ENCODE measurements around the gene KISS1R. TPM values are rescaled to one million over a fixed set of nuclear protein-coding genes. Genes with fewer than 3 reads are reported as not detected.

KISS1R gene
- total RNA-seq, 1 experiment from 2014 or later: not detected

DNA sequence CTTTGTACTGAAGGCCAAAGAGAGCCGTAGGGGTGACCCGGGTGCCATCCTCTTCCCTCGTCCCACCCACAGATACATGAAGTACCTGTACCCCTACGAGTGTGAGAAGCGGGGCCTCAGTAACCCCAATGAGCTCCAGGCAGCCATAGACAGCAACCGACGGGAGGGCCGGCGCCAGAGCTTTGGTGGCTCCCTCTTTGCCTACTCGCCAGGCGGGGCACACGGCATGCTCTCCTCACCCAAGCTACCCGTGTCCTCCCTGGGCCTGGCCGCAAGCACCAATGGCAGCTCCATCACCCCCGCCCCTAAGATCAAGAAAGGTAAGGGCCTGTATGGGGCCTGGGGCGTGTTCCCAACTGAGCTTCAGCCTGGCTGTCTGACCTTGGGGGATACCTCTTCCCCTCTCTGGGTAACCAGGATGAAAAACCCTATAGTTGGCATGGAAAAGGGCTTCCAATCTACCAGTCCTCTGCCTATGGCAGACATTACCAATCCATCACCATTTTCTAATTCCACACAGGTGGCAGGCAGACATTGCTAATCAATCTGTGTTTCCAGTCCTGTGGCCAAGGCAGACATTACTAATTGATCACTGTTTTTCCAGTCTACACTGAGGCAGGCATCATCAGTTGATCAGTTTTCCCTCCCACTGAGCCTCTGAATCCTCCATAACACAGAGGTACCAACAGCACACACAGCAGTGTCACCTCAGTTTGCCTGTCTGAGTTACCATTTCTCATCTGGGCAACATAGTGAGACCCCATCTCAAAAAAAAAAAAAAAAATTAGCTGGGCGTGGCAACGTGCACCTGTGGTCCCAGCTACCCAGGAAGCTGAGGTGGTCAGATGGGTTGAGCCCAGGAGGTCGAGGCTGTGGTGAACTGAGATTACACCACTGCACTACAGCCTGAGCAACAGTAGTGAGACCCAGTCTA is 47.9 kb downstream of the KISS1R start:
- TF ChIP-seq, protein P1, sequence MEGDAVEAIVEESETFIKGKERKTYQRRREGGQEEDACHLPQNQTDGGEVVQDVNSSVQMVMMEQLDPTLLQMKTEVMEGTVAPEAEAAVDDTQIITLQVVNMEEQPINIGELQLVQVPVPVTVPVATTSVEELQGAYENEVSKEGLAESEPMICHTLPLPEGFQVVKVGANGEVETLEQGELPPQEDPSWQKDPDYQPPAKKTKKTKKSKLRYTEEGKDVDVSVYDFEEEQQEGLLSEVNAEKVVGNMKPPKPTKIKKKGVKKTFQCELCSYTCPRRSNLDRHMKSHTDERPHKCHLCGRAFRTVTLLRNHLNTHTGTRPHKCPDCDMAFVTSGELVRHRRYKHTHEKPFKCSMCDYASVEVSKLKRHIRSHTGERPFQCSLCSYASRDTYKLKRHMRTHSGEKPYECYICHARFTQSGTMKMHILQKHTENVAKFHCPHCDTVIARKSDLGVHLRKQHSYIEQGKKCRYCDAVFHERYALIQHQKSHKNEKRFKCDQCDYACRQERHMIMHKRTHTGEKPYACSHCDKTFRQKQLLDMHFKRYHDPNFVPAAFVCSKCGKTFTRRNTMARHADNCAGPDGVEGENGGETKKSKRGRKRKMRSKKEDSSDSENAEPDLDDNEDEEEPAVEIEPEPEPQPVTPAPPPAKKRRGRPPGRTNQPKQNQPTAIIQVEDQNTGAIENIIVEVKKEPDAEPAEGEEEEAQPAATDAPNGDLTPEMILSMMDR (IDR thresholded peaks at IDR 0.05; ENCODE audit: unreplicated experiment): no peak
- no peak for DNase-seq
- Mint-ChIP-seq H3K4me1 (ENCODE audit: low read depth, unreplicated experiment) (peaks cover 8% of the 10 kb centered on the region), H3K36me3 (ENCODE audit: insufficient read depth, unreplicated experiment) (no peaks in the 10 kb centered on the region), H3K27me3 (ENCODE audit: unreplicated experiment) (peaks cover 37% of the 10 kb centered on the region), H3K27ac (ENCODE audit: unreplicated experiment) (no peak overlapping the region), H3K4me3 (ENCODE audit: low read depth, unreplicated experiment) (no peak overlapping the region), H3K9me3 (ENCODE audit: low read depth, unreplicated experiment) (no peaks in the 10 kb centered on the region)
- CTCF ChIA-PET: no interaction called here
- intact Hi-C loops (cut with micrococcal nuclease; ENCODE audit: unreplicated experiment): no loop called here
- BruUV-seq (replicated peaks): no TSS peak

DNA sequence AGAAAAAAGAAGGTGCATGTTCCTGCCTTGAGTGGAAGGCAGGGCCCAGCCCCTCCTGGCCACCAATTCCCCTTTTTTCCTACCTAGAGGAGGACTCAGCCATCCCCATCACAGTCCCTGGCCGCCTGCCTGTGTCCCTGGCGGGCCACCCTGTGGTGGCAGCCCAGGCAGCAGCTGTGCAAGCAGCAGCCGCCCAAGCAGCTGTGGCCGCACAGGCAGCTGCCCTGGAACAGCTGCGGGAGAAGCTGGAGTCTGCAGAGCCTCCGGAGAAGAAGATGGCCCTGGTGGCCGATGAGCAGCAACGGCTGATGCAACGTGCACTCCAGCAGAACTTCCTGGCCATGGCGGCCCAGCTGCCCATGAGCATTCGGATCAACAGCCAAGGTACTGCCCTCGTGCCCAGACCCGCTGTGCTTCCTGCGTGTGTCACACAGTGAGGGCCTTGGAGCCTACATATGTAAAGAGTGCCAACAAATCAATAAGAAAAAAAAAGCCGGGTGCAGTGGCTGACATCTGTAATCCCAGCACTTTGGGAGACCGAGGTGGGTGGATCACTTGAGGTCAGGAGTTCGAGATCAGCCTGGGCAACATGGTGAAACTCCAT is 49.5 kb downstream of the KISS1R start:
- H3K27me3 Mint-ChIP-seq (ENCODE audit: unreplicated experiment): peaks cover 28% of the 10 kb centered on the region
- TF ChIP-seq, protein P1 (IDR thresholded peaks at IDR 0.05; ENCODE audit: unreplicated experiment): no peak
- CTCF ChIA-PET: interaction anchor here (0.7 kb wide), 1 partner anchor 198 kb away, joined by 3 read pairs; no protein-coding TSS in a partner anchor

More for the DNA sequence above, 49.5 kb downstream of the KISS1R start:
- Mint-ChIP-seq H3K4me1 (ENCODE audit: low read depth, unreplicated experiment) (peaks cover 8% of the 10 kb centered on the region), H3K27ac (ENCODE audit: unreplicated experiment) (no peak overlapping the region), H3K36me3 (ENCODE audit: insufficient read depth, unreplicated experiment) (no peaks in the 10 kb centered on the region), H3K9me3 (ENCODE audit: low read depth, unreplicated experiment) (no peaks in the 10 kb centered on the region), H3K4me3 (ENCODE audit: low read depth, unreplicated experiment) (no peak overlapping the region)
- no peak for DNase-seq
- intact Hi-C loops (cut with micrococcal nuclease; ENCODE audit: unreplicated experiment): no loop called here
- no TSS peak for BruUV-seq (replicated peaks)

Other genes with a start within 250 kb of the KISS1R start
- gene FSTL3, start 240.9 kb upstream of the KISS1R start, total RNA-seq (2022): 6.9 and 7.1 TPM in 2 replicates
- gene PRSS57, start 221.9 kb upstream of the KISS1R start, total RNA-seq (2022): not detected in 2 replicates
- gene PALM, start 208.4 kb upstream of the KISS1R start, total RNA-seq (2022): 0.56 and 0.83 TPM in 2 replicates
- gene MISP, start 166.2 kb upstream of the KISS1R start, total RNA-seq (2022): 73.9 and 90.5 TPM in 2 replicates
- 380 and 409 TPM in 2 replicates for gene PTBP1, start 119.9 kb upstream of the KISS1R start, total RNA-seq (2022)
- gene PLPPR3, start 95.4 kb upstream of the KISS1R start, total RNA-seq (2022): 0.27 TPM in 1 of 2 replicates, not detected in the other
- gene AZU1, start 89.5 kb upstream of the KISS1R start, total RNA-seq (2022): not detected in 2 replicates
- gene PRTN3, start 76.3 kb upstream of the KISS1R start, total RNA-seq (2022): not detected in 2 replicates
- not detected in 2 replicates for gene ELANE, start 65.0 kb upstream of the KISS1R start, total RNA-seq (2022)
- gene CFD, start 57.7 kb upstream of the KISS1R start, total RNA-seq (2022): 2.3 and 3.9 TPM in 2 replicates
- gene MED16, start 24.1 kb upstream of the KISS1R start, total RNA-seq (2022): 21.4 and 22.4 TPM in 2 replicates
- not detected in 2 replicates for gene RNU6-9, start 23.8 kb upstream of the KISS1R start, total RNA-seq (2022)
- gene R3HDM4, start 4.1 kb upstream of the KISS1R start, total RNA-seq (2022): 54.0 and 55.5 TPM in 2 replicates
- 0.85 and 1.6 TPM in 2 replicates for gene ARID3A, start 8.7 kb downstream of the KISS1R start, total RNA-seq (2022)
- gene WDR18, start 67.0 kb downstream of the KISS1R start, total RNA-seq (2022): 43.3 TPM in 2 replicates
- not detected in 2 replicates for gene GRIN3B, start 83.1 kb downstream of the KISS1R start, total RNA-seq (2022)
- 129 and 142 TPM in 2 replicates for gene TMEM259, start 103.8 kb downstream of the KISS1R start, total RNA-seq (2022)
- not detected in 2 replicates for gene RNU6-2, start 104.2 kb downstream of the KISS1R start, total RNA-seq (2022)
- 135 and 151 TPM in 2 replicates for gene CNN2, start 109.3 kb downstream of the KISS1R start, total RNA-seq (2022)
- gene ABCA7, start 122.8 kb downstream of the KISS1R start, total RNA-seq (2022): 22.7 and 24.3 TPM in 2 replicates
- 10.4 and 12.0 TPM in 2 replicates for gene ARHGAP45, start 149.8 kb downstream of the KISS1R start, total RNA-seq (2022)
- 141 and 144 TPM in 2 replicates for gene POLR2E, start 178.0 kb downstream of the KISS1R start, total RNA-seq (2022)
- gene GPX4, start 186.7 kb downstream of the KISS1R start, total RNA-seq (2022): 246 and 251 TPM in 2 replicates

All from Calu3 (cell line).